HepG2 (cell line): Measurements from ENCODE around the gene SEPHS2.

Source experiments
- BRD4 ChIP-seq: sonication (generic); formaldehyde crosslinking; IDR thresholded peaks from 2 replicates; pipeline ENCODE4 v1.4.0; 2020; ENCODE audit warnings: missing genetic modification reagents
- CEBPG ChIP-seq: IDR thresholded peaks from 2 replicates; pipeline ENCODE4 v1.6.1; 2016
- EZH2 ChIP-seq: conservative IDR thresholded peaks from 2 replicates; pipeline ENCODE4 v1.6.1; 2012; ENCODE audit warnings: mild to moderate bottlenecking, low read depth, low read length, moderate library complexity
- HDAC2 ChIP-seq: sonication (generic); formaldehyde crosslinking; IDR thresholded peaks from 2 replicates; pipeline ENCODE4 v1.4.0; 2020; ENCODE audit warnings: missing genetic modification reagents
- HHEX ChIP-seq: IDR thresholded peaks from 2 replicates; pipeline ENCODE4 v1.6.1; 2016; ENCODE audit warnings: control low read depth
- HMG20B ChIP-seq: conservative IDR thresholded peaks from 2 replicates; pipeline ENCODE4 v1.6.1; 2016; ENCODE audit warnings: missing genetic modification reagents, missing compliant biosample characterization
- MAFK ChIP-seq, 2 experiments: IDR thresholded peaks in 1 of 2; conservative IDR thresholded peaks in 1 of 2; 2 replicates each; pipeline ENCODE4 v1.6.1; 2011; ENCODE audit warnings: improper control_type of control experiment in 2 of 2, low read length in 2 of 2
- PHB2 ChIP-seq: fragments of 450-650 bp; IDR thresholded peaks from 2 replicates; pipeline ENCODE4 v1.6.1; 2018; ENCODE audit not compliant: partially characterized antibody
- RFXANK ChIP-seq: IDR thresholded peaks from 2 replicates; pipeline ENCODE4 v1.6.1; 2016
- SIN3A ChIP-seq: IDR thresholded peaks from 2 replicates; pipeline ENCODE4 v1.6.1; 2011; ENCODE audit warnings: low read depth, mild to moderate bottlenecking, control low read depth, low read length, borderline replicate concordance
- SIX4 ChIP-seq: sonication (generic); formaldehyde crosslinking; IDR thresholded peaks from 2 replicates; pipeline ENCODE4 v1.4.0; 2020; ENCODE audit warnings: missing genetic modification reagents
- ZNF652 ChIP-seq: IDR thresholded peaks from 2 replicates; pipeline ENCODE4 v1.6.1; 2016; ENCODE audit warnings: low read depth, borderline replicate concordance
- TF ChIP-seq, protein P1 (sequence below): sonication (generic); formaldehyde crosslinking; IDR thresholded peaks from 2 replicates; pipeline ENCODE4 v1.5.0; 2020; ENCODE audit warnings: mild to moderate bottlenecking, missing genetic modification reagents, moderate library complexity
- TF ChIP-seq, protein P2 (sequence below): sonication (generic); formaldehyde crosslinking; IDR thresholded peaks from 2 replicates; pipeline ENCODE4 v1.4.0; 2020; ENCODE audit warnings: low read depth, mild to moderate bottlenecking, missing genetic modification reagents

DNA sequence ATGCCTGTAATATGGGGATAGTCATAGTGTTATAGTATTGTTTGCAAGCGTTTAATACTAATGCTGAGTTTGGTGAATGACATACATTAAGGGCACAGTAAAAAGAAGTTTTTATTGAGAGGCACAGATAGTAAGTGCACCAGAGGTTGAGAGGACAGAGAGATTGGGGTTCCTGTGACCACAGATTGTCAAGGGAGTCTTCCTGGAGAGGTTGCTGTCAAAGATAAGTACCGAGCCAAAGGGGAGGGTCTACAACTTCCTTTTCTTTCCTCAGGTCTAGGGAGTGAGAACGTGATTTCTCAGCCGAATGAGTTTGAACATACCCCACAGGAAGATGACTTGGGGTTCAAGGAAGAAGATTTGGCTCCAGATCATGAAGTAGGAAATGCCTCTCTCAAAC lies 48.6 kb downstream of the SEPHS2 start:
- TF ChIP-seq HDAC2: no peak
- TF ChIP-seq MAFK (conservative IDR thresholded peaks at IDR 0.05 in 1 of 2, IDR thresholded peaks at IDR 0.05 in 1 of 2; ENCODE audit: low read length in 2 of 2): no peak
- no peak for TF ChIP-seq PHB2
- no peak for TF ChIP-seq CEBPG (CRISPR knock-in tag)
- TF ChIP-seq EZH2: no peak
- TF ChIP-seq, protein P1, sequence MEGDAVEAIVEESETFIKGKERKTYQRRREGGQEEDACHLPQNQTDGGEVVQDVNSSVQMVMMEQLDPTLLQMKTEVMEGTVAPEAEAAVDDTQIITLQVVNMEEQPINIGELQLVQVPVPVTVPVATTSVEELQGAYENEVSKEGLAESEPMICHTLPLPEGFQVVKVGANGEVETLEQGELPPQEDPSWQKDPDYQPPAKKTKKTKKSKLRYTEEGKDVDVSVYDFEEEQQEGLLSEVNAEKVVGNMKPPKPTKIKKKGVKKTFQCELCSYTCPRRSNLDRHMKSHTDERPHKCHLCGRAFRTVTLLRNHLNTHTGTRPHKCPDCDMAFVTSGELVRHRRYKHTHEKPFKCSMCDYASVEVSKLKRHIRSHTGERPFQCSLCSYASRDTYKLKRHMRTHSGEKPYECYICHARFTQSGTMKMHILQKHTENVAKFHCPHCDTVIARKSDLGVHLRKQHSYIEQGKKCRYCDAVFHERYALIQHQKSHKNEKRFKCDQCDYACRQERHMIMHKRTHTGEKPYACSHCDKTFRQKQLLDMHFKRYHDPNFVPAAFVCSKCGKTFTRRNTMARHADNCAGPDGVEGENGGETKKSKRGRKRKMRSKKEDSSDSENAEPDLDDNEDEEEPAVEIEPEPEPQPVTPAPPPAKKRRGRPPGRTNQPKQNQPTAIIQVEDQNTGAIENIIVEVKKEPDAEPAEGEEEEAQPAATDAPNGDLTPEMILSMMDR (CRISPR knock-in tag): no peak
- no peak for TF ChIP-seq HHEX (CRISPR knock-in tag)
- TF ChIP-seq BRD4 (CRISPR knock-in tag): no peak
- TF ChIP-seq ZNF652 (CRISPR knock-in tag): no peak
- TF ChIP-seq, protein P2, sequence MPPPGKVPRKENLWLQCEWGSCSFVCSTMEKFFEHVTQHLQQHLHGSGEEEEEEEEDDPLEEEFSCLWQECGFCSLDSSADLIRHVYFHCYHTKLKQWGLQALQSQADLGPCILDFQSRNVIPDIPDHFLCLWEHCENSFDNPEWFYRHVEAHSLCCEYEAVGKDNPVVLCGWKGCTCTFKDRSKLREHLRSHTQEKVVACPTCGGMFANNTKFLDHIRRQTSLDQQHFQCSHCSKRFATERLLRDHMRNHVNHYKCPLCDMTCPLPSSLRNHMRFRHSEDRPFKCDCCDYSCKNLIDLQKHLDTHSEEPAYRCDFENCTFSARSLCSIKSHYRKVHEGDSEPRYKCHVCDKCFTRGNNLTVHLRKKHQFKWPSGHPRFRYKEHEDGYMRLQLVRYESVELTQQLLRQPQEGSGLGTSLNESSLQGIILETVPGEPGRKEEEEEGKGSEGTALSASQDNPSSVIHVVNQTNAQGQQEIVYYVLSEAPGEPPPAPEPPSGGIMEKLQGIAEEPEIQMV: no peak
- no peak for TF ChIP-seq RFXANK (CRISPR knock-in tag)
- no peak for TF ChIP-seq HMG20B (CRISPR knock-in tag)
- TF ChIP-seq SIN3A: no peak
- no peak for TF ChIP-seq SIX4
